Measurements from ENCODE around the gene CYBA.

DNA sequence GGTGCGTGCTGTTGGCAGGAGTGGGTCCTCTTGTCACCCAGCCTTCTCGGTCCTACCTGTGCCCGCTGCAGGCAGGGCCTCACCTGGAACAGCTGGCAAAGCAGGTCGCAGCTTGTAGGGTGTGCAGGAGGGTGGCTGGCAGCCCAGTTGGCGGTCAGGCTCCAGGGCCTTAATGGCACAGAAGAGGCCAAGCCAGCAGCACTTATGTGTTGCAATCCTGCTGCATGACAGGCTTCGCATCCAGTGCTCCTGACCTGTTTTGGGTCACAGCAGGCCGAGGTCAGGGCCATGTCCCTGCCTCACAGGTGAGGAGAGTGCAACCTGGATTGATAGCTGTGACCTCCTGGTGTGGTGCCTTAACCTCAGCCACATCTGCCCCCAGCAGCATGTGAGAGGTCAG, 48.8 kb downstream of the CYBA start:
- TF ChIP-seq CTCF (optimal IDR thresholded peaks at IDR 0.05 in 1 of 3, IDR thresholded peaks at IDR 0.05 in 1 of 3, conservative IDR thresholded peaks at IDR 0.05 in 1 of 3; ENCODE audit: extremely low read depth in 1 of 3, insufficient read depth in 2 of 3, low read length in 3 of 3), result no peak
- no peak for TF ChIP-seq EZH2 (IDR thresholded peaks at IDR 0.05; ENCODE audit: low read length)
